GM19455 (cell line): ENCODE data around the gene GRB10.
"Not testable (repeated sequence)": the region's sequence is repeated elsewhere in the genome, so short reads cannot be mapped to it uniquely, and the experiment has no call there.

Source experiments
- ATAC-seq: cut with Tn5 transposase; IDR thresholded peaks from one replicate; pipeline ENCODE4 v1.9.1; 2021; ENCODE audit not compliant: unreplicated experiment

GRB10 gene

GRCh38 chr7:50779427-50779826, 3.3 kb downstream of the GRB10 start:
- no peak for ATAC-seq

GRCh38 chr7:50778189-50778588, 4.5 kb downstream of the GRB10 start:
- no peak for ATAC-seq

GRCh38 chr7:50775836-50776235, 6.9 kb downstream of the GRB10 start:
- ATAC-seq, result no peak

GRCh38 chr7:50775231-50775630, 7.5 kb downstream of the GRB10 start:
- no peak for ATAC-seq

- ATAC-seq, result no peak
Measured at GRCh38 chr7:50774319-50774718, 8.4 kb downstream of the GRB10 start.

- ATAC-seq, result not testable (repeated sequence)
Measured at GRCh38 chr7:50773071-50773470, 9.6 kb downstream of the GRB10 start.

- ATAC-seq, result no peak
Measured at GRCh38 chr7:50771120-50772002, 11.3 kb downstream of the GRB10 start.

- ATAC-seq, result no peak
Measured at GRCh38 chr7:50768485-50769474, 13.9 kb downstream of the GRB10 start.

GRCh38 chr7:50766849-50767207, 15.9 kb downstream of the GRB10 start:
- no peak for ATAC-seq

- ATAC-seq, result no peak
Measured at GRCh38 chr7:50766106-50766848, 16.4 kb downstream of the GRB10 start.

- no peak for ATAC-seq
Measured at GRCh38 chr7:50762337-50762736, 20.4 kb downstream of the GRB10 start.

GRCh38 chr7:50761713-50762112, 21.0 kb downstream of the GRB10 start:
- ATAC-seq, result no peak

- ATAC-seq, result no peak
Measured at GRCh38 chr7:50757703-50758390, 24.8 kb downstream of the GRB10 start.

- no peak for ATAC-seq
Measured at GRCh38 chr7:50756180-50756579, 26.5 kb downstream of the GRB10 start.

GRCh38 chr7:50754684-50755083, 28.0 kb downstream of the GRB10 start:
- no peak for ATAC-seq

GRCh38 chr7:50754241-50754640, 28.5 kb downstream of the GRB10 start:
- no peak for ATAC-seq

- ATAC-seq, result no peak
Measured at GRCh38 chr7:50752422-50752821, 30.3 kb downstream of the GRB10 start.

GRCh38 chr7:50751146-50751545, 31.6 kb downstream of the GRB10 start:
- ATAC-seq, result no peak

- no peak for ATAC-seq
Measured at GRCh38 chr7:50749896-50750295, 32.8 kb downstream of the GRB10 start.

- no peak for ATAC-seq
Measured at GRCh38 chr7:50748472-50748871, 34.2 kb downstream of the GRB10 start.
